Measurements from ENCODE around the gene EGFL7.

The EGFL7 gene

DNA sequence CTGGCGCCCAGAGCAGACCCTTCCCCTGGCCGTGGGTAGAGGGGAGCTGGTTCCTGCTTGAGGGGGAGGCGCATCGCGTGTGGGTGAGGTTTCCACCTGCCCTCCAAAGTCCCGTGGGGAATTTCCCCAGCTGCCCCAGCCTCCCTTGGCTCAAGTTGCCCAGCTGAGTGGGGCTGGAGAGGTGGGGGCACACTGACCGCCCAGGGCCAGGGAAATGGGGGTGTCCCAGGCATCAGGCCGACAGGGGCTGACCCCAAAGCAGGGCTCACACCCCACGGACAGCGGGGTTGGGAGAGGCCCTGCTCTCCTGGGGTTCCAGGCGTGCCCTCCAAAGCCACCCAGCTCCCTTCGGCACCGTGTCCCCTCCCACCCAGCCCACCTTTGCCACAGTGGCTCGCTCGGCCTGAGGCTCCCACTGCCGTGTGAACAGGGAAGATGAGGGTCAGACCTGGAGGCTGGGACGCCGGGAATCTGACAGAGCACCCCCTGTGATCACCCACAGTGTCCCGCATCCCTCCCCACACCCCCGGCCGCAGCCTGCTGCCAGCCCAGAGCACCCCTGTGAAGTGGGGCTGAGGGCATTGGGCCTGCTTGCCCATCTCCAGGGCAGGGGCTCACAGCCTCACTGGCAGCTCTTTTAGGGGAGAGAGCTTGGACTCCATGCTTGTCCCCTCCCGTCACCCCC is 933 bp upstream of the EGFL7 start:
- H3K27me3 ChIP-seq (ENCODE audit: control insufficient read depth in 1 of 2, insufficient read depth in 1 of 2, low read length in 2 of 2), result peaks cover 15 to 66% of the 10 kb centered on the region in 2 experiments
- WGBS, result 90% methylated on average over 22 of the region's 22 CpGs
- no peak overlapping the region for H3K4me3 ChIP-seq (ENCODE audit: insufficient read depth in 1 of 2, low read depth in 1 of 2, low read length in 2 of 2)
- no peak overlapping the region for H2BK12ac ChIP-seq (ENCODE audit: low read length in 2 of 2)
- H3K4me2 ChIP-seq (ENCODE audit: low read length, poor library complexity, severe bottlenecking), result no peak overlapping the region
- H3K23ac ChIP-seq (ENCODE audit: low read length in 2 of 2), result no peak overlapping the region
- H3K4ac ChIP-seq (ENCODE audit: low read depth in 1 of 2, low read length in 2 of 2), result no peak overlapping the region
- DNase-seq, result no peak
- no peak overlapping the region for H2AFZ ChIP-seq (ENCODE audit: low read depth, low read length)
- no peak overlapping the region for H3K9ac ChIP-seq (ENCODE audit: low read length)
- H2AK5ac ChIP-seq (ENCODE audit: low read length, severe bottlenecking), result no peak overlapping the region
- H3K9me3 ChIP-seq (ENCODE audit: control insufficient read depth, low read length), result no peaks in the 10 kb centered on the region
- no peak overlapping the region for H2BK15ac ChIP-seq (ENCODE audit: low read depth, poor library complexity, severe bottlenecking)
- H2BK5ac ChIP-seq (ENCODE audit: low read depth, low read length, poor library complexity, severe bottlenecking), result no peak overlapping the region
- no peaks in the 10 kb centered on the region for H3K79me1 ChIP-seq (replicated peaks; ENCODE audit: low read length, poor library complexity, severe bottlenecking)
- H4K91ac ChIP-seq (ENCODE audit: low read length), result peak overlapping the region; percentile 34
- no peaks in the 10 kb centered on the region for H3K36me3 ChIP-seq (ENCODE audit: control insufficient read depth in 1 of 2, insufficient read depth in 2 of 2, low read depth in 1 of 2, low read length in 2 of 2)
- no peak overlapping the region for H4K8ac ChIP-seq (ENCODE audit: low read length)
- no peak overlapping the region for H3K14ac ChIP-seq (ENCODE audit: low read length in 2 of 2)
- H2BK120ac ChIP-seq (ENCODE audit: low read depth, low read length), result no peak overlapping the region
- H3K18ac ChIP-seq (ENCODE audit: low read depth in 1 of 2, low read length in 2 of 2), result no peak overlapping the region
- no peak overlapping the region for H3K27ac ChIP-seq (ENCODE audit: low read length, poor library complexity, severe bottlenecking)
- H3K4me1 ChIP-seq (ENCODE audit: control insufficient read depth, insufficient read depth, low read depth, low read length), result peaks cover 23% of the 10 kb centered on the region

DNA sequence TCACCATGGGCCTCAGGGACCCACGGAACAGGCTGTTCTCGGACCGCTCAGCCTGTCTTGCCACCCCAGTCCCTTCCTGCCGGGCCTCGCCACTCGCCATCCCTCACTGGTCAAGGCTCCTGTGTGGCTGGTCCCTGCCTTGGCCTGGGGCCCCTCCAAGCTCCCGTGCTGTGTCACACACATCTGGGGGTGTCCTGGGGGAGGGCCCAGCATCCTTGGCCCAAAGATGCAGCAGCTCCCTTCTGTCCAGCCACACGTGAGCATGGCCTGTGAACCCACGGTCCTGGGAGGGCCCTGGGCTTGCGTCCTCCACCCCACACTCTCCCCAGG is 425 bp upstream of the EGFL7 start:
- no peak for DNase-seq
- Histone ChIP-seq H2BK5ac (ENCODE audit: low read depth, low read length, poor library complexity, severe bottlenecking) (no peak overlapping the region), H3K36me3 (ENCODE audit: control insufficient read depth in 1 of 2, insufficient read depth in 2 of 2, low read depth in 1 of 2, low read length in 2 of 2) (no peaks in the 10 kb centered on the region), H4K8ac (ENCODE audit: low read length) (peak overlapping the region; percentile 62), H2AFZ (ENCODE audit: low read depth, low read length) (no peak overlapping the region), H3K4ac (ENCODE audit: low read depth in 1 of 2, low read length in 2 of 2) (no peak overlapping the region), H3K27me3 (ENCODE audit: control insufficient read depth in 1 of 2, insufficient read depth in 1 of 2, low read length in 2 of 2) (peaks cover 12 to 66% of the 10 kb centered on the region in 2 experiments), H3K4me2 (ENCODE audit: low read length, poor library complexity, severe bottlenecking) (no peak overlapping the region), H3K79me1 (replicated peaks; ENCODE audit: low read length, poor library complexity, severe bottlenecking) (no peaks in the 10 kb centered on the region), H3K4me1 (ENCODE audit: control insufficient read depth, insufficient read depth, low read depth, low read length) (peaks cover 28% of the 10 kb centered on the region), H2BK120ac (ENCODE audit: low read depth, low read length) (no peak overlapping the region), H3K23ac (ENCODE audit: low read length in 2 of 2) (no peak overlapping the region), H3K27ac (ENCODE audit: low read length, poor library complexity, severe bottlenecking) (no peak overlapping the region), H3K14ac (ENCODE audit: low read length in 2 of 2) (no peak overlapping the region), H3K4me3 (ENCODE audit: insufficient read depth in 1 of 2, low read depth in 1 of 2, low read length in 2 of 2) (no peak overlapping the region), H3K9ac (ENCODE audit: low read length) (no peak overlapping the region), H2BK15ac (ENCODE audit: low read depth, poor library complexity, severe bottlenecking) (no peak overlapping the region), H4K91ac (ENCODE audit: low read length) (peak overlapping the region; percentile 34), H2BK12ac (ENCODE audit: low read length in 2 of 2) (peak overlapping the region in 1 of 2 experiments; percentile 15), H3K18ac (ENCODE audit: low read depth in 1 of 2, low read length in 2 of 2) (no peak overlapping the region), H2AK5ac (ENCODE audit: low read length, severe bottlenecking) (no peak overlapping the region), H3K9me3 (ENCODE audit: control insufficient read depth, low read length) (no peaks in the 10 kb centered on the region)
- 89% methylated on average over 9 of the region's 10 CpGs for WGBS

DNA sequence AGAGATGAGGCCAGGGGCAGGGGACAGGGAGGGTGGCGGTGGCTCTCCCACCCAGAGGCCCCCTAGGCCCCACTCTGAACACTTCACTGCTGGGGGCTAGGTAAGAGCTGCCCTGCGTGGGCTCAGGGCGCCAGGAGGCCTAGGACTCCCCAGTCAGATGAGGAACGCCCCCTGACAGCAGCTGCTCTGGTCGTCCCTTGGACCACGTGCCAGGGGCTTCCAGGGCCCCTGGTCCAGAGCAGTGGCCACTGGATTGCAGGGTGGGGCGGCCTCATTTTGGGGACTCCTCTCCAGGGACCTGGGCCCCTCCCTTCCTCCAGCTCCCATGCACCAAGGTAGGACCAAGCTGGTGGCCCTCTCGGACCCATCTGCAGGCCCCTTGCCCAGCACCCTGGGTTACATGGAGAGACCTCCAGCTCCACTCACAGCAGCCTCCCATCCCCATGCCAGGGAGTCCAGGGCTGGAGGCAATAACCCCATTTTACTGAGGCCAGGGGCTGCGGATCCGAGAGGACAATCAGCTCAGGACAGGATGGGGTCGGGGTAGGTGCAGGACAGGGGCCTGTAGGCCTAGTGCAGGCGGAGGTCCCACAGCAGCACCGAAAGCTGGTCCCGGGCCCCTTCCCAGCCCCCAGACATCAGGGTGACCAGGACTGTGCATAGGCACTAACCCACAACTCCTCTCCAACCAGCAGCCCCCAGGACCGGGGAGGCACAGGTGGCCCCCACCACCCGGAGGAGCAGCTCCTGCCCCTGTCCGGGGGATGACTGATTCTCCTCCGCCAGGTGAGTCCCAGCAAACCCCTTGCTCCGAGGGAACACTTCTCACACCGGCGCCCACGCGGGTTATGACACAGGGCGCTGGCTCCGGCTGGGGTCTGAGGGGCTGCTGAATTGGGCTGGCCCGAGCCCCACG is 1.5 kb downstream of the EGFL7 start:
- Histone ChIP-seq H3K79me1 (replicated peaks; ENCODE audit: low read length, poor library complexity, severe bottlenecking) (peaks cover 2% of the 10 kb centered on the region), H3K4me3 (ENCODE audit: insufficient read depth in 1 of 2, low read depth in 1 of 2, low read length in 2 of 2) (no peak overlapping the region), H2AFZ (ENCODE audit: low read depth, low read length) (no peak overlapping the region), H3K4me2 (ENCODE audit: low read length, poor library complexity, severe bottlenecking) (no peak overlapping the region), H3K4me1 (ENCODE audit: control insufficient read depth, insufficient read depth, low read depth, low read length) (peaks cover 47% of the 10 kb centered on the region), H3K9ac (ENCODE audit: low read length) (no peak overlapping the region), H4K8ac (ENCODE audit: low read length) (no peak overlapping the region), H2AK5ac (ENCODE audit: low read length, severe bottlenecking) (no peak overlapping the region), H3K9me3 (ENCODE audit: control insufficient read depth, low read length) (no peaks in the 10 kb centered on the region), H2BK120ac (ENCODE audit: low read depth, low read length) (no peak overlapping the region), H3K27me3 (ENCODE audit: control insufficient read depth in 1 of 2, insufficient read depth in 1 of 2, low read length in 2 of 2) (peaks cover 0 to 62% of the 10 kb centered on the region in 2 experiments), H2BK15ac (ENCODE audit: low read depth, poor library complexity, severe bottlenecking) (peak overlapping the region; percentile 49), H3K4ac (ENCODE audit: low read depth in 1 of 2, low read length in 2 of 2) (no peak overlapping the region), H3K36me3 (ENCODE audit: control insufficient read depth in 1 of 2, insufficient read depth in 2 of 2, low read depth in 1 of 2, low read length in 2 of 2) (peaks cover 0 to 4% of the 10 kb centered on the region in 2 experiments), H3K14ac (ENCODE audit: low read length in 2 of 2) (no peak overlapping the region), H4K91ac (ENCODE audit: low read length) (no peak overlapping the region), H2BK12ac (ENCODE audit: low read length in 2 of 2) (no peak overlapping the region), H3K23ac (ENCODE audit: low read length in 2 of 2) (no peak overlapping the region), H3K18ac (ENCODE audit: low read depth in 1 of 2, low read length in 2 of 2) (no peak overlapping the region), H2BK5ac (ENCODE audit: low read depth, low read length, poor library complexity, severe bottlenecking) (no peak overlapping the region), H3K27ac (ENCODE audit: low read length, poor library complexity, severe bottlenecking) (no peak overlapping the region)
- DNase-seq, result no peak
- 89% methylated on average over 26 of the region's 27 CpGs for WGBS

DNA sequence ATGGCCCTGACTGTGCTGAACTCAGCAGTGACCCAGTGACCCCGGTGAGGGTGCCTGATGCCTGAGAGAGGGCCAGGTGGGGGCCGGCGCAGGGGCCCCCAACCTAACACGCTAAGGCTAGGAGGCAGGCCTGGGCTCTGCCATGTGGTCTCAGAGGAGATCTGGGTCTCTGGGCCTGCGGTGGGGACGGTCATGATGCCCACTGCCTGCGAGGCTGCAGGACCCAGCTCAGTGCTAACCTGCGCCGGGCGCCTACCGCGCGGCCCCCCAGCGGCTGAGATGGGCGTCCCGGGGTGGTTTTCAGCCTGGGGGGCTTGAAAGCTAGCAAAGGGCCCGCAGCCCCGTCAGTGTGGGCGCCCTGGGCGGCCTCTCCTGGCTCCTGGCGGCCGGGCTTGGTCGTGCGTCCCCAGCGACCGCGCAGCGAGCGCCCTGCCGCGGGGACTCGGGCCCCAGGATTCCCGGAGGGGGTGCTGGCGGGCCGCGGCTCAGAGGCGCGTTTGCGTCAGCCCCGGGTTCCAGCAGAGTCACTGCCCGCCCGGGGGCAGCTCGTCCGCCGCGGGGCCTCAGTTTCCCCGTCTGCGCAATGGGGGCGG is 2.5 kb downstream of the EGFL7 start:
- Histone ChIP-seq H3K4me3 (ENCODE audit: insufficient read depth in 1 of 2, low read depth in 1 of 2, low read length in 2 of 2) (peak overlapping the region; percentile 33 to 75), H3K18ac (ENCODE audit: low read depth in 1 of 2, low read length in 2 of 2) (peak overlapping the region; percentile 1 to 25), H4K91ac (ENCODE audit: low read length) (no peak overlapping the region), H3K4ac (ENCODE audit: low read depth in 1 of 2, low read length in 2 of 2) (peak overlapping the region; percentile 53 to 75), H3K79me1 (replicated peaks; ENCODE audit: low read length, poor library complexity, severe bottlenecking) (peaks cover 12% of the 10 kb centered on the region), H3K4me2 (ENCODE audit: low read length, poor library complexity, severe bottlenecking) (peak overlapping the region; percentile 80), H3K27me3 (ENCODE audit: control insufficient read depth in 1 of 2, insufficient read depth in 1 of 2, low read length in 2 of 2) (peaks cover 0 to 61% of the 10 kb centered on the region in 2 experiments), H3K4me1 (ENCODE audit: control insufficient read depth, insufficient read depth, low read depth, low read length) (peaks cover 57% of the 10 kb centered on the region), H2AFZ (ENCODE audit: low read depth, low read length) (peak overlapping the region; percentile 74), H3K27ac (ENCODE audit: low read length, poor library complexity, severe bottlenecking) (no peak overlapping the region), H3K36me3 (ENCODE audit: control insufficient read depth in 1 of 2, insufficient read depth in 2 of 2, low read depth in 1 of 2, low read length in 2 of 2) (peaks cover 0 to 14% of the 10 kb centered on the region in 2 experiments), H2BK12ac (ENCODE audit: low read length in 2 of 2) (peak overlapping the region in 1 of 2 experiments; percentile 56), H2AK5ac (ENCODE audit: low read length, severe bottlenecking) (no peak overlapping the region), H3K23ac (ENCODE audit: low read length in 2 of 2) (no peak overlapping the region), H3K14ac (ENCODE audit: low read length in 2 of 2) (peak overlapping the region in 1 of 2 experiments; percentile 2), H2BK120ac (ENCODE audit: low read depth, low read length) (peak overlapping the region; percentile 24), H3K9ac (ENCODE audit: low read length) (no peak overlapping the region), H2BK15ac (ENCODE audit: low read depth, poor library complexity, severe bottlenecking) (peak overlapping the region; percentile 82), H4K8ac (ENCODE audit: low read length) (peak overlapping the region; percentile 83), H2BK5ac (ENCODE audit: low read depth, low read length, poor library complexity, severe bottlenecking) (no peak overlapping the region), H3K9me3 (ENCODE audit: control insufficient read depth, low read length) (no peaks in the 10 kb centered on the region)
- WGBS, result 15% methylated on average over 29 of the region's 49 CpGs
- DNase-seq, result peak; percentile 41

Data from mesenchymal stem cell (in vitro differentiated cells and primary cell).